Coronary artery (tissue), 2 donors: Measurements from ENCODE around the gene DCAF6.

ENCODE experiments used
- DNase-seq: peaks from one replicate; pipeline ENCODE4 v3.0.0-alpha.2; 2017; ENCODE audit warnings: low spot score
- H3K27ac ChIP-seq, 2 donors: fragments of 200-600 bp; sonication (generic); one replicate each; pipeline ENCODE4 v1.5.1; 2016 to 2019
- H3K4me3 ChIP-seq: fragments of 200-600 bp; sonication (generic); 2 replicates; pipeline ENCODE4 v1.5.1; 2016; ENCODE audit warnings: mild to moderate bottlenecking, moderate library complexity
- CTCF ChIP-seq: fragments of 200-600 bp; sonication (generic); IDR thresholded peaks from one replicate; pipeline ENCODE4 v1.5.1; 2019; ENCODE audit warnings: antibody characterized with exemption

Gene DCAF6

GRCh38 chr1:167904652-167905130 lies 31.8 kb upstream of the DCAF6 start:
- no peak overlapping the region for H3K4me3 ChIP-seq
- TF ChIP-seq CTCF: no peak
- DNase-seq: no peak
- H3K27ac ChIP-seq: no peak overlapping the region

GRCh38 chr1:167905182-167905581 lies 31.3 kb upstream of the DCAF6 start:
- TF ChIP-seq CTCF: no peak
- DNase-seq: no peak
- Histone ChIP-seq H3K4me3 (no peak overlapping the region), H3K27ac (no peak overlapping the region)

- no peak for TF ChIP-seq CTCF
- Histone ChIP-seq H3K27ac (no peak overlapping the region), H3K4me3 (no peak overlapping the region)
- no peak for DNase-seq
Measured at GRCh38 chr1:167905671-167906070, 30.8 kb upstream of the DCAF6 start.

- DNase-seq: no peak
- Histone ChIP-seq H3K27ac (no peak overlapping the region), H3K4me3 (no peak overlapping the region)
- no peak for TF ChIP-seq CTCF
Measured at GRCh38 chr1:167909691-167910180, 26.7 kb upstream of the DCAF6 start.

- Histone ChIP-seq H3K27ac (no peak overlapping the region), H3K4me3 (no peak overlapping the region)
- TF ChIP-seq CTCF: no peak
- no peak for DNase-seq
Measured at GRCh38 chr1:167910530-167910929, 26.0 kb upstream of the DCAF6 start.

- Histone ChIP-seq H3K27ac (no peak overlapping the region), H3K4me3 (no peak overlapping the region)
- no peak for TF ChIP-seq CTCF
- DNase-seq: no peak
Measured at GRCh38 chr1:167911413-167911812, 25.1 kb upstream of the DCAF6 start.

- no peak for TF ChIP-seq CTCF
- no peak for DNase-seq
- Histone ChIP-seq H3K27ac (no peak overlapping the region), H3K4me3 (no peak overlapping the region)
Measured at GRCh38 chr1:167912294-167912693, 24.2 kb upstream of the DCAF6 start.
